Left lung (tissue), 10 donors: ENCODE measurements around the gene GAREM1. TPM values are rescaled to one million over a fixed set of nuclear protein-coding genes. Genes with fewer than 3 reads are reported as not detected.

Source experiments
- ATAC-seq: fragments of 200-7000 bp; cut with Tn5 transposase; one replicate; pipeline ENCODE4 v1.9.1; 2020; ENCODE audit warnings: moderate library complexity
- DNase-seq, 4 donors: peaks; one replicate each; pipeline ENCODE4 v3.0.0-alpha.2; 2013 to 2020
- H3K27ac ChIP-seq, 2 donors: fragments of 200-600 bp; sonication (generic) in 1 of 2; one replicate each; pipeline versions ENCODE4 v1.5.0 to v1.8.0; 2020 to 2021
- H3K27me3 ChIP-seq, 2 donors: fragments of 200-600 bp; sonication (generic) in 1 of 2; one replicate each; pipeline versions ENCODE4 v1.5.0 to v1.8.0; 2020 to 2021
- H3K36me3 ChIP-seq, 2 donors: fragments of 200-600 bp; sonication (generic) in 1 of 2; one replicate each; pipeline versions ENCODE4 v1.5.0 to v1.8.0; 2020 to 2021
- H3K4me1 ChIP-seq, 2 donors: fragments of 200-600 bp; one replicate each; pipeline ENCODE4 v1.8.0; 2021
- H3K4me3 ChIP-seq, 2 donors: fragments of 200-600 bp; sonication (generic) in 1 of 2; one replicate each; pipeline versions ENCODE4 v1.5.0 to v1.8.0; 2020 to 2021; ENCODE audit warnings: mild to moderate bottlenecking in 1 of 2
- H3K9me3 ChIP-seq, 2 donors: fragments of 200-600 bp; sonication (generic) in 1 of 2; one replicate each; pipeline versions ENCODE4 v1.5.0 to v1.8.0; 2020 to 2021
- intact Hi-C, 2 donors: fragments of 100-400 bp; cut with DNase I; formaldehyde crosslinking; loops; one replicate each; pipeline versions ENCODE4 v1.11.2 to v1.14.2; 2022
- polyA plus RNA-seq, 6 donors: library from polyadenylated mRNA; unstranded; fragments of 120-200 nt; gene quantifications; one replicate each; pipeline ENCODE4 v1.2.1, GENCODE V29; 2013; ENCODE audit not compliant: insufficient read length in 6 of 6
- total RNA-seq, 2 donors: library from RNA; stranded (reverse); fragmentation: NEBNext Ultra II Directional; extraction: Animal tissue kit (Norgen Biotek cat#: 25700); gene quantifications; one replicate each; pipeline ENCODE4 v1.2.1, GENCODE V29; 2021
- TF ChIP-seq, protein P1 (sequence below), 2 donors: fragments of 200-600 bp; sonication (generic) in 1 of 2; IDR thresholded peaks; one replicate each; pipeline versions ENCODE4 v1.5.0 to v1.8.0; 2021; ENCODE audit warnings: antibody characterized with exemption in 2 of 2
- donor health status: DM: no; HTN: yes; CAD: no.
- donor health status: DM: no; HTN: no; CAD: no.

Gene GAREM1
- total and polyA plus RNA-seq, 8 donors, result 10.3 to 20.2 (median 13.1) TPM

GRCh38 chr18:32368170-32368569 is 102.5 kb downstream of the GAREM1 start:
- DNase-seq (no peak), ATAC-seq (no peak)
- H3K4me3 ChIP-seq, result no peak overlapping the region
- TF ChIP-seq, protein P1, sequence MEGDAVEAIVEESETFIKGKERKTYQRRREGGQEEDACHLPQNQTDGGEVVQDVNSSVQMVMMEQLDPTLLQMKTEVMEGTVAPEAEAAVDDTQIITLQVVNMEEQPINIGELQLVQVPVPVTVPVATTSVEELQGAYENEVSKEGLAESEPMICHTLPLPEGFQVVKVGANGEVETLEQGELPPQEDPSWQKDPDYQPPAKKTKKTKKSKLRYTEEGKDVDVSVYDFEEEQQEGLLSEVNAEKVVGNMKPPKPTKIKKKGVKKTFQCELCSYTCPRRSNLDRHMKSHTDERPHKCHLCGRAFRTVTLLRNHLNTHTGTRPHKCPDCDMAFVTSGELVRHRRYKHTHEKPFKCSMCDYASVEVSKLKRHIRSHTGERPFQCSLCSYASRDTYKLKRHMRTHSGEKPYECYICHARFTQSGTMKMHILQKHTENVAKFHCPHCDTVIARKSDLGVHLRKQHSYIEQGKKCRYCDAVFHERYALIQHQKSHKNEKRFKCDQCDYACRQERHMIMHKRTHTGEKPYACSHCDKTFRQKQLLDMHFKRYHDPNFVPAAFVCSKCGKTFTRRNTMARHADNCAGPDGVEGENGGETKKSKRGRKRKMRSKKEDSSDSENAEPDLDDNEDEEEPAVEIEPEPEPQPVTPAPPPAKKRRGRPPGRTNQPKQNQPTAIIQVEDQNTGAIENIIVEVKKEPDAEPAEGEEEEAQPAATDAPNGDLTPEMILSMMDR (IDR thresholded peaks at IDR 0.05), result no peak
- H3K27ac ChIP-seq, result no peak overlapping the region
- H3K27me3 ChIP-seq, result no peaks in the 10 kb centered on the region
- no peaks in the 10 kb centered on the region for H3K36me3 ChIP-seq
- intact Hi-C loops, result no loop called here
- no peaks in the 10 kb centered on the region for H3K9me3 ChIP-seq
- H3K4me1 ChIP-seq, result no peaks in the 10 kb centered on the region

- H3K27ac ChIP-seq, result peak overlapping the region in 1 of 2 donors; percentile 21
- no peaks in the 10 kb centered on the region for H3K9me3 ChIP-seq
- peak in 1 of 4 donors; percentile 59 for DNase-seq
- no peaks in the 10 kb centered on the region for H3K27me3 ChIP-seq
- TF ChIP-seq, protein P1 (IDR thresholded peaks at IDR 0.05), result no peak
- ATAC-seq, result peak; percentile 71
- no peaks in the 10 kb centered on the region for H3K36me3 ChIP-seq
- H3K4me3 ChIP-seq, result no peak overlapping the region
- H3K4me1 ChIP-seq, result no peaks in the 10 kb centered on the region
- intact Hi-C loops, result no loop called here
Measured at GRCh38 chr18:32366586-32367538, 103.8 kb downstream of the GAREM1 start.

- DNase-seq, result no peak
- no peak overlapping the region for H3K27ac ChIP-seq
- TF ChIP-seq, protein P1 (IDR thresholded peaks at IDR 0.05), result no peak
- H3K36me3 ChIP-seq, result no peaks in the 10 kb centered on the region
- H3K9me3 ChIP-seq, result no peaks in the 10 kb centered on the region
- intact Hi-C loops, result no loop called here
- no peak for ATAC-seq
- no peaks in the 10 kb centered on the region for H3K27me3 ChIP-seq
- no peak overlapping the region for H3K4me3 ChIP-seq
- no peaks in the 10 kb centered on the region for H3K4me1 ChIP-seq
Measured at GRCh38 chr18:32362484-32362883, 108.2 kb downstream of the GAREM1 start.

GRCh38 chr18:32360682-32361345 is 109.9 kb downstream of the GAREM1 start:
- no peaks in the 10 kb centered on the region for H3K4me1 ChIP-seq
- no peaks in the 10 kb centered on the region for H3K9me3 ChIP-seq
- H3K27ac ChIP-seq, result no peak overlapping the region
- ATAC-seq, result no peak
- TF ChIP-seq, protein P1 (IDR thresholded peaks at IDR 0.05), result no peak
- no peak overlapping the region for H3K4me3 ChIP-seq
- intact Hi-C loops, result no loop called here
- H3K27me3 ChIP-seq, result no peaks in the 10 kb centered on the region
- H3K36me3 ChIP-seq, result no peaks in the 10 kb centered on the region
- no peak for DNase-seq

GRCh38 chr18:32358529-32358928 is 112.2 kb downstream of the GAREM1 start:
- Histone ChIP-seq H3K27me3 (no peaks in the 10 kb centered on the region), H3K27ac (no peak overlapping the region), H3K9me3 (no peaks in the 10 kb centered on the region), H3K4me3 (no peak overlapping the region), H3K4me1 (no peaks in the 10 kb centered on the region), H3K36me3 (no peaks in the 10 kb centered on the region)
- TF ChIP-seq, protein P1 (IDR thresholded peaks at IDR 0.05), result no peak
- no peak for DNase-seq
- intact Hi-C loops, result no loop called here
- ATAC-seq, result no peak
